C4-2B (cell line): ENCODE data around the gene SSBP3.

ENCODE experiments used
- ZFX ChIP-seq: fragments of 450-650 bp; IDR thresholded peaks from 2 replicates; pipeline ENCODE4 v1.6.1; 2017
- TF ChIP-seq, protein P1 (sequence below): fragments of 450-650 bp; conservative IDR thresholded peaks from 2 replicates; pipeline ENCODE4 v1.5.1; 2017; ENCODE audit warnings: mild to moderate bottlenecking

DNA sequence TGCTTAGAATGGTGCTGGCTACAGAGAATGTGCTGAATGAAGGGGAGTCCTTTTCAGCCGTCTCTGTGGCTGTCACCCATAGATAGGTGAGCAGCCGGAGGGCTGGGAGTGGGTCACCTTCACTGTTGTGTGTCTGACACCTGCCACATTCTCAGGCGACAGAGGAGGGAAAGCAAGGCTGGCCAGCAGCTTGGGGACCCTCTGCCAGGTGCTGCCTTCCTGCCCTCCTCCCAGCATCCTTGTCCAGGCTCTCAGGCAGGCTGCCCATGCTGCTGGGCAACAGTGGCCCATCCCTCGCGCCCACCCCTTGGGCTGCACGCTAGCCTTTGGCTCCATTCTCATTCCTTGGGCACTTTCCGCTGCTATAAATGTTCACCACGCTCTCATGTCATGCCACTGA lies 228.5 kb downstream of the SSBP3 start:
- TF ChIP-seq, protein P1, sequence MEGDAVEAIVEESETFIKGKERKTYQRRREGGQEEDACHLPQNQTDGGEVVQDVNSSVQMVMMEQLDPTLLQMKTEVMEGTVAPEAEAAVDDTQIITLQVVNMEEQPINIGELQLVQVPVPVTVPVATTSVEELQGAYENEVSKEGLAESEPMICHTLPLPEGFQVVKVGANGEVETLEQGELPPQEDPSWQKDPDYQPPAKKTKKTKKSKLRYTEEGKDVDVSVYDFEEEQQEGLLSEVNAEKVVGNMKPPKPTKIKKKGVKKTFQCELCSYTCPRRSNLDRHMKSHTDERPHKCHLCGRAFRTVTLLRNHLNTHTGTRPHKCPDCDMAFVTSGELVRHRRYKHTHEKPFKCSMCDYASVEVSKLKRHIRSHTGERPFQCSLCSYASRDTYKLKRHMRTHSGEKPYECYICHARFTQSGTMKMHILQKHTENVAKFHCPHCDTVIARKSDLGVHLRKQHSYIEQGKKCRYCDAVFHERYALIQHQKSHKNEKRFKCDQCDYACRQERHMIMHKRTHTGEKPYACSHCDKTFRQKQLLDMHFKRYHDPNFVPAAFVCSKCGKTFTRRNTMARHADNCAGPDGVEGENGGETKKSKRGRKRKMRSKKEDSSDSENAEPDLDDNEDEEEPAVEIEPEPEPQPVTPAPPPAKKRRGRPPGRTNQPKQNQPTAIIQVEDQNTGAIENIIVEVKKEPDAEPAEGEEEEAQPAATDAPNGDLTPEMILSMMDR, result no peak
- TF ChIP-seq ZFX, result no peak
